Measurements from ENCODE around the gene GNAT1.

The GNAT1 gene

DNA sequence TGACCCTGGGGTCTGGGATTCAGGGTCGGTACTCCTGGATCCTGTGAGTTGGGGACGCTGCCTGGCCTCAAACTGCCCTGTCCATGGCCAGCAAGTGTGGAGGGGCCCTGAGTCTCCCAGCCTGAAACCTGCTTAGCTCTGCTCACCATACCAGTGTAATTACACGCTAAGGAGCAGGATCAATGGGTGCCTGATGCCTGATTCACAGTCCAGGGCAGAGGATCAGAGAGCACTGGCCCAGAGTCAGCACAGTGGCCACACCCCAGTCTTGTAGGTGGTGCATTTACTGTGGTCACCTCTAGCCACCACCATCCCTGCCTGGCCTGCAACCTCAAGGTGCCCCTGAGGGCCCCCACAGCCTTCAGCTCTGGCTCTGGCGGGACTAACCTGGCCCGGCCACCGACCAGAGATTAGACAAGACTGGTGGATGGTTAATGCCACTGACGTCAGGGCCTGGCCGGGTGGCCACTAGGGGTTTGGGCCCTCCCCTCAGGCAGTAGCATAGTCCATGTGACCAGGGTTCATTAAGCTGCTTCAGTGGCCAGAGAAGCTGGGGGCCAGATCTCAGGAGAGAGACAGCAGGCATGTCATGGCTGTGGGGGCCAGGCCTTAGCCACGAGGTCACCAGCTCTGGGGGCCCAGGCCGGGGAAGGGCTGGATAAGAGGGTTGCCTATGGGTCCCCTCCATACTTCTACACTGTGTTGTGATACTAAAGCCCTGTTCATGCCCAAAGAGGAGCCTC, 10.3 kb downstream of the GNAT1 start:
- H3K4me3 ChIP-seq (ENCODE audit: low read length in 2 of 2), result no peak overlapping the region
- H3K4me1 ChIP-seq (ENCODE audit: control insufficient read depth in 2 of 2, insufficient read depth in 2 of 2, low read length in 2 of 2), result peaks cover 7 to 9% of the 10 kb centered on the region in 2 donors
- peaks cover 32% of the 10 kb centered on the region in 2 donors for H3K27me3 ChIP-seq (ENCODE audit: control insufficient read depth in 2 of 2, insufficient read depth in 2 of 2, low read length in 2 of 2)
- no peaks in the 10 kb centered on the region for H3K36me3 ChIP-seq (ENCODE audit: control insufficient read depth in 2 of 2, insufficient read depth in 2 of 2, low read length in 2 of 2)
- H3K27ac ChIP-seq (ENCODE audit: low read depth in 2 of 2, low read length in 2 of 2), result no peak overlapping the region
- no peak overlapping the region for H3K9ac ChIP-seq (ENCODE audit: low read depth in 1 of 2, low read length in 2 of 2)
- H3K9me3 ChIP-seq (ENCODE audit: control insufficient read depth in 2 of 2, low read length in 2 of 2), result no peaks in the 10 kb centered on the region

- Histone ChIP-seq H3K9me3 (ENCODE audit: control insufficient read depth in 2 of 2, low read length in 2 of 2) (no peaks in the 10 kb centered on the region), H3K27me3 (ENCODE audit: control insufficient read depth in 2 of 2, insufficient read depth in 2 of 2, low read length in 2 of 2) (peaks cover 33% of the 10 kb centered on the region in 2 donors), H3K36me3 (ENCODE audit: control insufficient read depth in 2 of 2, insufficient read depth in 2 of 2, low read length in 2 of 2) (no peaks in the 10 kb centered on the region), H3K4me1 (ENCODE audit: control insufficient read depth in 2 of 2, insufficient read depth in 2 of 2, low read length in 2 of 2) (peaks cover 7 to 9% of the 10 kb centered on the region in 2 donors), H3K9ac (ENCODE audit: low read depth in 1 of 2, low read length in 2 of 2) (no peak overlapping the region), H3K4me3 (ENCODE audit: low read length in 2 of 2) (no peak overlapping the region), H3K27ac (ENCODE audit: low read depth in 2 of 2, low read length in 2 of 2) (no peak overlapping the region)
Measured at GRCh38 chr3:50202353-50203112, 11.1 kb downstream of the GNAT1 start.

- Histone ChIP-seq H3K27ac (ENCODE audit: low read depth in 2 of 2, low read length in 2 of 2) (no peak overlapping the region), H3K9ac (ENCODE audit: low read depth in 1 of 2, low read length in 2 of 2) (no peak overlapping the region)
Measured at GRCh38 chr3:50203113-50203808, 11.9 kb downstream of the GNAT1 start.

DNA sequence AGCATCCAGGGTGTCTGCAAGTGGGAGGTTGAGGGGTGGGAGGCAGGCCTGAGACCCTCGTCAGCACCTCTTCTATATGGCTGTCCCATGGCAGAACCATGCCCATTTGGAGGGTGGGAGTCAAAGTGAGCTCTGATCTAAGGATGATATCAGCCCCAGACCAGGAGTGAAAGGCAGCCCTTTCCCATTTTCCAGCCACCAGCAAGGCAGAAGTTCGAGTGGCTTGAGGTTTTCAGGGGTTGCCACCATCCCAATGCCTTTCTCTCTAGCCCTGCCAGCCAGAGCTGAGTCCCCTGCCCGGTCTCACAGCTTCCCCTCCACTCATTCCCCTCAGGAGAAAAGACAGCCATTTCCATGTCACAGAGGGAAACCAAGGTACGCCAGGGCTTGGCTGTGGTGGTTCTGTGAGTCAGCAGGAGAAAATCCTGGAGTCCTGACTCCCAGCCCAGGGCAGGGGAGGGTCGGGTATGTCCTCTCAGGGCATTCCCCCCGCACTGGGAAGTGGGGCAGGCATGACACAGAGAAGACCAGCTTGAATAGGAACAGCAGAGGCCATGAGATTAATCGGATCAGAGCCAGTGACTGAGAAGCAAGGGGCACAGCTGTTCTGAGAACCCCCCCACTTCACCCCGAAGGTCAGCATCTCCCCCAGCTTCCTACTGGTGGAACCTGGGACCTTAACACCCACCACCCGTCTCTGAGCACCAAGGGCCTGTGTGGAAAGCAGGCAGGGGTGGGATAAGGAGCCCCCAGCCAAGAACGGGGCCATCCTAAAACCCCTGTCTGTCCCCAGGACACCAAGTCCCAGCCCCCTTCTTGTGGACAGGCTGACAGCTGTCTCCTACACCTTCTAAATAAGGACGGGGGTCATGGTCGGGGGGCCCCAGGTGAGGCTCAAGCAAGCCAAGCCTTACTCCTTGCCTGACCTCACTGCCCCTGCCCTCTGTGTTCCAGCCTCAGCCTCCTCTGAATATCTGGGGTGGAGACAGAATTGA, 12.7 kb downstream of the GNAT1 start:
- H3K4me1 ChIP-seq (ENCODE audit: control insufficient read depth in 2 of 2, insufficient read depth in 2 of 2, low read length in 2 of 2), result peaks cover 7 to 9% of the 10 kb centered on the region in 2 donors
- H3K4me3 ChIP-seq (ENCODE audit: low read length in 2 of 2), result no peak overlapping the region
- H3K9ac ChIP-seq (ENCODE audit: low read depth in 1 of 2, low read length in 2 of 2), result no peak overlapping the region
- H3K27ac ChIP-seq (ENCODE audit: low read depth in 2 of 2, low read length in 2 of 2), result no peak overlapping the region
- H3K27me3 ChIP-seq (ENCODE audit: control insufficient read depth in 2 of 2, insufficient read depth in 2 of 2, low read length in 2 of 2), result peaks cover 33% of the 10 kb centered on the region in 2 donors
- no peaks in the 10 kb centered on the region for H3K9me3 ChIP-seq (ENCODE audit: control insufficient read depth in 2 of 2, low read length in 2 of 2)
- H3K36me3 ChIP-seq (ENCODE audit: control insufficient read depth in 2 of 2, insufficient read depth in 2 of 2, low read length in 2 of 2), result no peaks in the 10 kb centered on the region

More at GRCh38 chr3:50203113-50203808, 11.9 kb downstream of the GNAT1 start:
- Histone ChIP-seq H3K36me3 (ENCODE audit: control insufficient read depth in 2 of 2, insufficient read depth in 2 of 2, low read length in 2 of 2) (no peaks in the 10 kb centered on the region), H3K4me3 (ENCODE audit: low read length in 2 of 2) (no peak overlapping the region), H3K4me1 (ENCODE audit: control insufficient read depth in 2 of 2, insufficient read depth in 2 of 2, low read length in 2 of 2) (peaks cover 7 to 9% of the 10 kb centered on the region in 2 donors), H3K27me3 (ENCODE audit: control insufficient read depth in 2 of 2, insufficient read depth in 2 of 2, low read length in 2 of 2) (peaks cover 33% of the 10 kb centered on the region in 2 donors), H3K9me3 (ENCODE audit: control insufficient read depth in 2 of 2, low read length in 2 of 2) (no peaks in the 10 kb centered on the region)

DNA sequence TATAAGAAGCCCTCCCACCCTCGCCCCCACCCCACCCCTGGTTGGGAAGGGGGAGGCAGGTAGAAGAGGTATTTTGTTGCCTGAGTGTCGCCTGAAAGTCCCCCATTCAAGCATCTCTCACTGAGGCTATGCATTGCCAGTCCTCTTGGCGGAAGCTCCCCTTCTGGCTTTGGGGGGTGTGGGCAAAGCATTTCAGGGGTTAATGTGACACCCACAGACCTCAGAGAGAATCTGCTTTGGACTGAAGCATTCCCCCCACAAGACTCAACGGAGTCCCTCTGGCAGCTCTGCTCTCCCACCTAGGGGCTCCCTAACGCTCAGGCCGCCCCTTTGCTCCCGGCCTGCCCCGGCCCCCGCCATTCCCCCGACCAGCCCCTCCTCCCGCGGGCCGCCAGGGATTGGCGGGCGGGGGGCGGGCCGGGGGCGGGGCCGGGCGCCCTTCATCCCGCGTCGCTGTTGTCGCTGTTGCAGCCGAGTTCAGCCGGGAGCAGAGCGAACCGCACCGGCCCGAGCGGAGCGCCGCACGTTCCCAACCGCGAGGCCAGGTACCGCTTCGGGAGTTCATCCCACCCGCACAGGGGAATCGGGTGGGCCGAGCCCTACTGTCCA, 13.5 kb downstream of the GNAT1 start, which contains the start of gene SLC38A3:
TSS of gene SLC38A3 (plus strand) at position 468 of the 609 bp plus-strand sequence. CDS start 8,929 bp downstream, outside the sequence.
- peaks cover 33% of the 10 kb centered on the region in 2 donors for H3K27me3 ChIP-seq (ENCODE audit: control insufficient read depth in 2 of 2, insufficient read depth in 2 of 2, low read length in 2 of 2)
- peaks cover 7 to 9% of the 10 kb centered on the region in 2 donors for H3K4me1 ChIP-seq (ENCODE audit: control insufficient read depth in 2 of 2, insufficient read depth in 2 of 2, low read length in 2 of 2)
- no peak within 1 kb of the TSS for H3K27ac ChIP-seq (ENCODE audit: low read depth in 2 of 2, low read length in 2 of 2)
- H3K4me3 ChIP-seq (ENCODE audit: low read length in 2 of 2), result peak within 1 kb of the TSS in 1 of 2 donors; percentile 15
- no peak within 1 kb of the TSS for H3K9ac ChIP-seq (ENCODE audit: low read depth in 1 of 2, low read length in 2 of 2)
- H3K36me3 ChIP-seq (ENCODE audit: control insufficient read depth in 2 of 2, insufficient read depth in 2 of 2, low read length in 2 of 2), result no peaks in the 10 kb centered on the region
- H3K9me3 ChIP-seq (ENCODE audit: control insufficient read depth in 2 of 2, low read length in 2 of 2), result no peaks in the 10 kb centered on the region

DNA sequence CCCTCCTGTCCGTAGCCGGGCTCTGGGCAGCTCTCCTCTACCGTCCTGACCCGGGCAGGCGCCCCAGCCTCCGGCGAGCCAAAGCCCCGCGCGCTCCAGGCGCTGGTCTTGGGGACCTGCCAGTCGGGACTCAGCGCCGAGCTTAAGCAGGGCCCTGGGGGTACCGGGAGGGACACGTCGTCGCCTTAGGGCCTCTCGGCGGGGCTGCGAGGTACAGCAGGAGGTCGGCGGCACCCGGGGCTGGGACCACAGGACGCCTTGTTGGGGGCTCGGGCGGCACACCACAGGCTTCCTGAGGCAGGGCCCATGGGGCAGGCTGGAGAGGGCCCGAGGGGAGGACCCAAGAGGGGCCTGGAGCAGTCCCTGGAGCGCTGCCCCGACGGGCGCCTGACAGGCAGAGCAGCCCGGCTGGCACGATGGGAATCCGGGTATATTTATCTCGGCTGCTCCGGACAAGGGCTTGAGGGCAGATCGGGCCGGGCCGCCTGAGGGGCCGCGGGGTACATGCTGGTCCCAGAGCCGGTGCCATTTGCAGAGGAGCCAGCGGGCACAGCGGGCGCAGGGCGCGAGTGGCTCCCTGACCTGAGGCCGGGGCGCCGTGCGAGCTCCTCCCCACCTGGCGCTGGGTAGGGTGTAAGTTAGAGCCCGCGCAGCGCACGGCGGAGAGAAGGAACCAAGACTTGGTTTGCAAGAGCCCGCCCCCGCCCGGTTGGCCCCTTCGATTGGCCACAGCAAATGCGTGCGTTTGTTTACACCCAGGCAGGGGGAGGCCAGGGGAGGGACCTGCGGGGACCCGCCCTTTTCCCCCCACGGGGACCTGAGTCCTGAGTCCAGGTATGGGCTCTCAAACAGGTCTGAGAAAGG, 14.2 kb downstream of the GNAT1 start:
- Histone ChIP-seq H3K4me3 (ENCODE audit: low read length in 2 of 2) (peak overlapping the region in 1 of 2 donors; percentile 15), H3K27ac (ENCODE audit: low read depth in 2 of 2, low read length in 2 of 2) (no peak overlapping the region), H3K9me3 (ENCODE audit: control insufficient read depth in 2 of 2, low read length in 2 of 2) (no peaks in the 10 kb centered on the region), H3K27me3 (ENCODE audit: control insufficient read depth in 2 of 2, insufficient read depth in 2 of 2, low read length in 2 of 2) (peaks cover 33% of the 10 kb centered on the region in 2 donors), H3K4me1 (ENCODE audit: control insufficient read depth in 2 of 2, insufficient read depth in 2 of 2, low read length in 2 of 2) (peaks cover 7 to 10% of the 10 kb centered on the region in 2 donors), H3K36me3 (ENCODE audit: control insufficient read depth in 2 of 2, insufficient read depth in 2 of 2, low read length in 2 of 2) (no peaks in the 10 kb centered on the region), H3K9ac (ENCODE audit: low read depth in 1 of 2, low read length in 2 of 2) (no peak overlapping the region)

- H3K9ac ChIP-seq (ENCODE audit: low read depth in 1 of 2, low read length in 2 of 2), result no peak overlapping the region
- peaks cover 7 to 11% of the 10 kb centered on the region in 2 donors for H3K4me1 ChIP-seq (ENCODE audit: control insufficient read depth in 2 of 2, insufficient read depth in 2 of 2, low read length in 2 of 2)
- H3K4me3 ChIP-seq (ENCODE audit: low read length in 2 of 2), result no peak overlapping the region
- H3K9me3 ChIP-seq (ENCODE audit: control insufficient read depth in 2 of 2, low read length in 2 of 2), result no peaks in the 10 kb centered on the region
- H3K27ac ChIP-seq (ENCODE audit: low read depth in 2 of 2, low read length in 2 of 2), result no peak overlapping the region
- peaks cover 29 to 31% of the 10 kb centered on the region in 2 donors for H3K27me3 ChIP-seq (ENCODE audit: control insufficient read depth in 2 of 2, insufficient read depth in 2 of 2, low read length in 2 of 2)
- H3K36me3 ChIP-seq (ENCODE audit: control insufficient read depth in 2 of 2, insufficient read depth in 2 of 2, low read length in 2 of 2), result no peaks in the 10 kb centered on the region
Measured at GRCh38 chr3:50207359-50208042, 16.1 kb downstream of the GNAT1 start.

DNA sequence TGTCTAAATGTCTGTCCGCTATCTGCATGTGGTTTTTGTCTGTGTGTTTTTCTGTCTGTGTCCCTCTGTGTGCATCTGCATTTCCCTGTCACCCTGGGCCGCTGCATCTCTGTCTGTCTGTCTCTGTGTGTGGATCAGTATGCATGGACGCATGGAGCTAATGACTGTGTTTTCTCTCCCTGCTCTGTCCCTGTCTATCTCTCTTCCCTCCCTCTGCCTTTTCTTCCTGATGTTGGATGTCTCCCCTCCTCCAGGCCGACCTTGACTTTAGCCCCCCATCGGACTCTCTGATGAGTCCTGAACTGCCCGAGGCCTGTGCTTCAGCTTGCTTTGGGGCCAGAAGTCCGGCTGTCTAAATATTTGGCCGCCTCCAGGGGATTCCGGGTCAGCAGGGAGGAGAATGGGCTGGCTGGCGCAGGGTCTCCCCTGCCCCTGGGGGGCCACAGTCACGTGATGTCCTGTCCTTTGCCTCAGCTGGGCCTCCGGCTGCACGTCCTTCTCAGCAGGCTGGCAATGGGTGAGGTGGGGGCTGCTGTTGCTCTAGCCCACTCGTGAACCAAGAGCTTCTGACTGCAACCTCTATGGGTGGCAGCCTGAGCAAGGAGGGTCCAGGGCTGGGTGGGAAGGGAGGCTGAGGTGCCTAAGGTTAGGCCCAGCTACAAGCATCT, 17.4 kb downstream of the GNAT1 start:
- no peak overlapping the region for H3K27ac ChIP-seq (ENCODE audit: low read depth in 2 of 2, low read length in 2 of 2)
- peaks cover 7 to 11% of the 10 kb centered on the region in 2 donors for H3K4me1 ChIP-seq (ENCODE audit: control insufficient read depth in 2 of 2, insufficient read depth in 2 of 2, low read length in 2 of 2)
- H3K27me3 ChIP-seq (ENCODE audit: control insufficient read depth in 2 of 2, insufficient read depth in 2 of 2, low read length in 2 of 2), result peaks cover 16 to 24% of the 10 kb centered on the region in 2 donors
- no peaks in the 10 kb centered on the region for H3K36me3 ChIP-seq (ENCODE audit: control insufficient read depth in 2 of 2, insufficient read depth in 2 of 2, low read length in 2 of 2)
- H3K9me3 ChIP-seq (ENCODE audit: control insufficient read depth in 2 of 2, low read length in 2 of 2), result no peaks in the 10 kb centered on the region
- no peak overlapping the region for H3K9ac ChIP-seq (ENCODE audit: low read depth in 1 of 2, low read length in 2 of 2)
- no peak overlapping the region for H3K4me3 ChIP-seq (ENCODE audit: low read length in 2 of 2)

Data from mucosa of rectum (tissue), 2 donors.